HCT116 (cell line): ENCODE data around the gene GDF10. TPM values are rescaled to one million over a fixed set of nuclear protein-coding genes. Genes with fewer than 3 reads are reported as not detected.

Experiments used
- ATAC-seq: fragments of 200-7000 bp; cut with Tn5 transposase; 2 replicates; pipeline ENCODE4 v1.9.1; 2020; ENCODE audit warnings: mild to moderate bottlenecking, moderate library complexity
- BruUV-seq: library from RNA; stranded (reverse); fragments of 400-500 nt; replicated peaks from 2 replicates; lab custom pipeline; 2021; lab: Mats Ljungman, UMichigan
- CTCF ChIA-PET: fragments of 300-600 bp; sonication (Branson Sonifier 250); formaldehyde crosslinking; loops from one replicate; lab custom pipeline; 2021; ENCODE audit warnings: antibody characterized with exemption; lab: Charles Lee
- POLR2A ChIA-PET: fragments of 300-600, 350-600 bp; sonication (Branson Sonifier 250); formaldehyde crosslinking; loops from one replicate; lab custom pipeline; 2021; ENCODE audit warnings: antibody characterized with exemption; lab: Charles Lee
- RAD21 ChIA-PET, 2 experiments: fragments of 300-600 bp; sonication (Branson Sonifier 250); formaldehyde crosslinking; loops; one replicate each; lab custom pipeline; 2023; ENCODE audit warnings: low total read pairs in 2 of 2; ENCODE audit not compliant: uncharacterized antibody in 2 of 2, unreplicated experiment in 2 of 2, low non-redundant PET in 1 of 2; lab: Charles Lee
- DNase-seq: peaks from one replicate; pipeline ENCODE4 v3.0.0-alpha.2; 2010; ENCODE audit warnings: low read depth, low spot score
- H2AFZ ChIP-seq: fragments of 200-600 bp; shearing (Covaris generic), sonication (generic); 2 replicates; pipeline ENCODE4 v1.6.1; 2017; ENCODE audit warnings: low read depth, mixed run types, mixed read lengths, antibody characterized with exemption, low read length; ENCODE audit not compliant: poor library complexity, severe bottlenecking
- H3K27ac ChIP-seq: 2 replicates; pipeline ENCODE4 v1.5.1; 2012; ENCODE audit warnings: low read depth, low read length
- H3K27me3 ChIP-seq: fragments of 200-600 bp; sonication (generic); 2 replicates; pipeline ENCODE4 v1.6.1; 2016; ENCODE audit warnings: mixed run types, low read length, mixed read lengths; ENCODE audit not compliant: insufficient read depth
- H3K36me3 ChIP-seq, 2 experiments: fragments of 200-500 bp in 1 of 2; fragments of 200-600 bp in 1 of 2; sonication (Bioruptor generic) in 1 of 2; sonication (generic) in 1 of 2; 2 replicates each; pipeline versions ENCODE4 v1.5.1 to v1.6.1; 2014 to 2016; ENCODE audit warnings: low read length in 2 of 2, inconsistent platforms in 1 of 2, mixed read lengths in 1 of 2, mixed run types in 1 of 2; ENCODE audit not compliant: insufficient read depth in 2 of 2, control insufficient read depth in 1 of 2
- H3K4me1 ChIP-seq, 2 experiments: fragments of 200-600 bp in 1 of 2; sonication (generic) in 1 of 2; 2 replicates each; pipeline versions ENCODE4 v1.5.1 to v1.6.1; 2012 to 2017; ENCODE audit warnings: low read length in 2 of 2, inconsistent platforms in 1 of 2, mild to moderate bottlenecking in 1 of 2, mixed read lengths in 1 of 2, mixed run types in 1 of 2, moderate library complexity in 1 of 2; ENCODE audit not compliant: insufficient read depth in 2 of 2, control insufficient read depth in 1 of 2
- H3K4me2 ChIP-seq: fragments of 200-600 bp; sonication (generic); 2 replicates; pipeline ENCODE4 v1.6.1; 2017; ENCODE audit warnings: mixed run types, low read length, mixed read lengths
- H3K4me3 ChIP-seq, 2 experiments: fragments of 200-600 bp in 1 of 2; sonication (generic) in 1 of 2; replicated peaks in 1 of 2; 2 replicates each; pipeline ENCODE4 v1.5.1; 2011 to 2016; ENCODE audit warnings: low read length in 2 of 2, control low read depth in 1 of 2, low read depth in 1 of 2, mild to moderate bottlenecking in 1 of 2, mixed read lengths in 1 of 2, mixed run types in 1 of 2
- H3K79me2 ChIP-seq: fragments of 200-600 bp; sonication (generic); 2 replicates; pipeline ENCODE4 v1.6.1; 2017; ENCODE audit warnings: mild to moderate bottlenecking, mixed run types, low read length, moderate library complexity, mixed read lengths; ENCODE audit not compliant: insufficient read depth
- H3K9ac ChIP-seq: fragments of 200-600 bp; sonication (generic); 2 replicates; pipeline ENCODE4 v1.6.1; 2016; ENCODE audit warnings: low read length, mixed read lengths
- H3K9me2 ChIP-seq: fragments of 200-600 bp; sonication (generic), shearing (Covaris generic); 2 replicates; pipeline ENCODE4 v1.6.1; 2017; ENCODE audit warnings: mixed run types, mild to moderate bottlenecking, moderate library complexity; ENCODE audit not compliant: insufficient read depth
- H3K9me3 ChIP-seq, 2 experiments: fragments of 200-500 bp in 1 of 2; fragments of 200-600 bp in 1 of 2; sonication (Bioruptor generic) in 1 of 2; sonication (generic) in 1 of 2; 2 replicates each; pipeline ENCODE4 v1.6.1; 2014 to 2017; ENCODE audit warnings: low read length in 2 of 2, mixed read lengths in 2 of 2, inconsistent platforms in 1 of 2, low read depth in 1 of 2, mild to moderate bottlenecking in 1 of 2, mixed run types in 1 of 2, moderate library complexity in 1 of 2; ENCODE audit not compliant: control insufficient read depth in 1 of 2, insufficient read depth in 1 of 2
- H4K20me1 ChIP-seq: fragments of 200-600 bp; sonication (generic), shearing (Covaris generic); 2 replicates; pipeline ENCODE4 v1.6.1; 2017; ENCODE audit warnings: mixed run types, mild to moderate bottlenecking, moderate library complexity; ENCODE audit not compliant: insufficient read depth
- CBX3 ChIP-seq: IDR thresholded peaks from 2 replicates; pipeline ENCODE4 v1.6.1; 2012; ENCODE audit warnings: low read depth
- ELF1 ChIP-seq: IDR thresholded peaks from 2 replicates; pipeline ENCODE4 v1.6.1; 2012; ENCODE audit warnings: low read depth, borderline replicate concordance
- POLR2AphosphoS5 ChIP-seq: IDR thresholded peaks from 2 replicates; pipeline ENCODE4 v1.6.1; 2011; ENCODE audit warnings: mild to moderate bottlenecking, low read depth, low read length, moderate library complexity
- SP1 ChIP-seq: IDR thresholded peaks from 2 replicates; pipeline ENCODE4 v1.6.1; 2012; ENCODE audit warnings: low read depth
- TCF7L2 ChIP-seq: IDR thresholded peaks from 2 replicates; pipeline ENCODE4 v1.7.0; 2011; ENCODE audit warnings: borderline replicate concordance, inconsistent platforms; ENCODE audit not compliant: insufficient read depth, insufficient read length; ENCODE audit errors: extremely low read depth
- YY1 ChIP-seq: IDR thresholded peaks from 2 replicates; pipeline ENCODE4 v1.6.1; 2011; ENCODE audit warnings: low read length, low read depth, moderate library complexity, mild to moderate bottlenecking; ENCODE audit not compliant: insufficient replicate concordance; ENCODE audit errors: extremely low read depth
- intact Hi-C: fragments of 100-400 bp; cut with micrococcal nuclease; formaldehyde crosslinking; loops from 2 replicates; pipeline ENCODE4 v1.10.0; 2022
- total RNA-seq: library from RNA; stranded (reverse); gene quantifications from one replicate; pipeline ENCODE4 v1.2.1, GENCODE V29; 2021; ENCODE audit not compliant: unreplicated experiment
- TF ChIP-seq, protein P1 (sequence below): IDR thresholded peaks from 2 replicates; pipeline ENCODE4 v1.6.1; 2012
- TF ChIP-seq, protein P2 (sequence below): IDR thresholded peaks from 2 replicates; pipeline ENCODE4 v1.6.1; 2012; ENCODE audit warnings: low read depth
- TF ChIP-seq, protein P3 (sequence below): IDR thresholded peaks from 2 replicates; pipeline ENCODE4 v1.6.1; 2012
- TF ChIP-seq, protein P4 (sequence below), 3 experiments: fragments of 200-600 bp in 1 of 3; sonication (generic) in 1 of 3; IDR thresholded peaks in 2 of 3; conservative IDR thresholded peaks in 1 of 3; 2 replicates each; pipeline ENCODE4 v1.5.1; 2012 to 2017; ENCODE audit warnings: low read depth in 2 of 3, low read length in 2 of 3, antibody characterized with exemption in 1 of 3, borderline replicate concordance in 1 of 3, control low read depth in 1 of 3, mild to moderate bottlenecking in 1 of 3, mixed read lengths in 1 of 3, mixed run types in 1 of 3, moderate library complexity in 1 of 3; ENCODE audit not compliant: insufficient read depth in 1 of 3

The GDF10 gene
- total RNA-seq, 1 experiment from 2014 or later: not detected

DNA sequence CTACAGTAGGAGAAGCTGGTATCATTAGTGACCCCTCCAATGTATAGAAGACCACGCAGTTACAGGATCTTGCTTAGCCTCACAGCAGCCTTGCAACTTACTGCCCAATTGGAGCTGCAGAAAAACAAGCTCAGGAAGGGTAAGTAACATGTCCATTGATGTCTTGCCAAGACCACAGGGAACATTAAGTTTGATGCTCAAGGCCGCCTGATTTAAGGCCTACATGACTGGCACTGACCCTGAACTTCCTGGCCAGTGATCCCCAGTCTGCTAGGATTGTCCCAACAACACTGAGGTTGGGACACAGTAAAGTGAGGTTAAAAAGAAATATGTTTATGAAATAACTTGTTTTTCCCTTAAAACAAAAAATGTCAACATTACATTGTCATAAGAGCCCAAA is 15.4 kb downstream of the GDF10 start:
- BruUV-seq: no TSS peak
- Histone ChIP-seq H3K4me1 (peaks cover 0 to 5% of the 10 kb centered on the region in 2 experiments; a peak in 1 of 4 replicates), H3K79me2 (no peaks in the 10 kb centered on the region)
- CTCF ChIA-PET: interaction anchor here (0.7 kb wide), 1 partner anchor 268 kb away, joined by 3 read pairs; no protein-coding TSS in a partner anchor
- TF ChIP-seq SP1 (no peak), ELF1 (no peak), POLR2AphosphoS5 (no peak), YY1 (no peak), TCF7L2 (no peak), CBX3 (no peak)
- TF ChIP-seq, protein P1, sequence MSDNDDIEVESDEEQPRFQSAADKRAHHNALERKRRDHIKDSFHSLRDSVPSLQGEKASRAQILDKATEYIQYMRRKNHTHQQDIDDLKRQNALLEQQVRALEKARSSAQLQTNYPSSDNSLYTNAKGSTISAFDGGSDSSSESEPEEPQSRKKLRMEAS: no peak
- TF ChIP-seq, protein P2, sequence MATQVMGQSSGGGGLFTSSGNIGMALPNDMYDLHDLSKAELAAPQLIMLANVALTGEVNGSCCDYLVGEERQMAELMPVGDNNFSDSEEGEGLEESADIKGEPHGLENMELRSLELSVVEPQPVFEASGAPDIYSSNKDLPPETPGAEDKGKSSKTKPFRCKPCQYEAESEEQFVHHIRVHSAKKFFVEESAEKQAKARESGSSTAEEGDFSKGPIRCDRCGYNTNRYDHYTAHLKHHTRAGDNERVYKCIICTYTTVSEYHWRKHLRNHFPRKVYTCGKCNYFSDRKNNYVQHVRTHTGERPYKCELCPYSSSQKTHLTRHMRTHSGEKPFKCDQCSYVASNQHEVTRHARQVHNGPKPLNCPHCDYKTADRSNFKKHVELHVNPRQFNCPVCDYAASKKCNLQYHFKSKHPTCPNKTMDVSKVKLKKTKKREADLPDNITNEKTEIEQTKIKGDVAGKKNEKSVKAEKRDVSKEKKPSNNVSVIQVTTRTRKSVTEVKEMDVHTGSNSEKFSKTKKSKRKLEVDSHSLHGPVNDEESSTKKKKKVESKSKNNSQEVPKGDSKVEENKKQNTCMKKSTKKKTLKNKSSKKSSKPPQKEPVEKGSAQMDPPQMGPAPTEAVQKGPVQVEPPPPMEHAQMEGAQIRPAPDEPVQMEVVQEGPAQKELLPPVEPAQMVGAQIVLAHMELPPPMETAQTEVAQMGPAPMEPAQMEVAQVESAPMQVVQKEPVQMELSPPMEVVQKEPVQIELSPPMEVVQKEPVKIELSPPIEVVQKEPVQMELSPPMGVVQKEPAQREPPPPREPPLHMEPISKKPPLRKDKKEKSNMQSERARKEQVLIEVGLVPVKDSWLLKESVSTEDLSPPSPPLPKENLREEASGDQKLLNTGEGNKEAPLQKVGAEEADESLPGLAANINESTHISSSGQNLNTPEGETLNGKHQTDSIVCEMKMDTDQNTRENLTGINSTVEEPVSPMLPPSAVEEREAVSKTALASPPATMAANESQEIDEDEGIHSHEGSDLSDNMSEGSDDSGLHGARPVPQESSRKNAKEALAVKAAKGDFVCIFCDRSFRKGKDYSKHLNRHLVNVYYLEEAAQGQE: no peak
- TF ChIP-seq, protein P3, sequence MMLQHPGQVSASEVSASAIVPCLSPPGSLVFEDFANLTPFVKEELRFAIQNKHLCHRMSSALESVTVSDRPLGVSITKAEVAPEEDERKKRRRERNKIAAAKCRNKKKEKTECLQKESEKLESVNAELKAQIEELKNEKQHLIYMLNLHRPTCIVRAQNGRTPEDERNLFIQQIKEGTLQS: no peak
- TF ChIP-seq, protein P4, sequence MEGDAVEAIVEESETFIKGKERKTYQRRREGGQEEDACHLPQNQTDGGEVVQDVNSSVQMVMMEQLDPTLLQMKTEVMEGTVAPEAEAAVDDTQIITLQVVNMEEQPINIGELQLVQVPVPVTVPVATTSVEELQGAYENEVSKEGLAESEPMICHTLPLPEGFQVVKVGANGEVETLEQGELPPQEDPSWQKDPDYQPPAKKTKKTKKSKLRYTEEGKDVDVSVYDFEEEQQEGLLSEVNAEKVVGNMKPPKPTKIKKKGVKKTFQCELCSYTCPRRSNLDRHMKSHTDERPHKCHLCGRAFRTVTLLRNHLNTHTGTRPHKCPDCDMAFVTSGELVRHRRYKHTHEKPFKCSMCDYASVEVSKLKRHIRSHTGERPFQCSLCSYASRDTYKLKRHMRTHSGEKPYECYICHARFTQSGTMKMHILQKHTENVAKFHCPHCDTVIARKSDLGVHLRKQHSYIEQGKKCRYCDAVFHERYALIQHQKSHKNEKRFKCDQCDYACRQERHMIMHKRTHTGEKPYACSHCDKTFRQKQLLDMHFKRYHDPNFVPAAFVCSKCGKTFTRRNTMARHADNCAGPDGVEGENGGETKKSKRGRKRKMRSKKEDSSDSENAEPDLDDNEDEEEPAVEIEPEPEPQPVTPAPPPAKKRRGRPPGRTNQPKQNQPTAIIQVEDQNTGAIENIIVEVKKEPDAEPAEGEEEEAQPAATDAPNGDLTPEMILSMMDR (IDR thresholded peaks at IDR 0.05 in 2 of 3, conservative IDR thresholded peaks at IDR 0.05 in 1 of 3; ENCODE audit: borderline replicate concordance in 1 of 3, insufficient read depth in 1 of 3, low read depth in 2 of 3, low read length in 2 of 3): no peak
- TF ChIP-seq, all 23 proteins: peak for 0
- Histone ChIP-seq H3K9me2 (no peaks in the 10 kb centered on the region), H3K27ac (no peak overlapping the region), H3K4me3 (no peak overlapping the region), H3K9ac (no peak overlapping the region), H3K36me3 (no peaks in the 10 kb centered on the region), H3K27me3 (no peaks in the 10 kb centered on the region), H3K9me3 (no peaks in the 10 kb centered on the region), H4K20me1 (no peaks in the 10 kb centered on the region), H2AFZ (no peak overlapping the region), H3K4me2 (no peak overlapping the region)
- POLR2A ChIA-PET: no interaction called here
- RAD21 ChIA-PET: no interaction called here
- intact Hi-C loops: no loop called here
- ATAC-seq (no peak), DNase-seq (no peak)
